Effector CD8-positive, alpha-beta T cell (primary cell): Measurements from ENCODE around the gene DNAH7.

ENCODE experiments used
- DNase-seq: peaks from one replicate; lab custom pipeline; 2025; lab: John Stamatoyannopoulos, UW

DNAH7 gene

DNA sequence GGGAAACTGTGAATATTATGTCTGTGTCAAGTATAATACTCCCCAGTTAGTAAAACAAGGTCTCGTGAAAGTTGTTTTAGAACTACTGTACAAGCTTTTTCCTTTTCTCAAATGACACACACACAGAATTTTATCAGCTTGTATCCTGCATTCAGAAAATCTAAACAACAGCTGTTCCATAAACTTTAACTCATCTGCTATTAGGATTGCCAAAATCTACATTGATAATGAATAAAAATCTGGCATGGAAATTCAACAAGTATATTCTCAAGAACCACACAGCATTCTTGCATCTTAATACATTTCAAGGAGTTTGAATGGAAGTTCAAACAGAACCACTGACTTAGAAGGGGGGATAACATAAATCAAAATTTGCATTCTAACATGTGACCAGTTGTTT lies 260.4 kb downstream of the DNAH7 start:
- no peak for DNase-seq

DNA sequence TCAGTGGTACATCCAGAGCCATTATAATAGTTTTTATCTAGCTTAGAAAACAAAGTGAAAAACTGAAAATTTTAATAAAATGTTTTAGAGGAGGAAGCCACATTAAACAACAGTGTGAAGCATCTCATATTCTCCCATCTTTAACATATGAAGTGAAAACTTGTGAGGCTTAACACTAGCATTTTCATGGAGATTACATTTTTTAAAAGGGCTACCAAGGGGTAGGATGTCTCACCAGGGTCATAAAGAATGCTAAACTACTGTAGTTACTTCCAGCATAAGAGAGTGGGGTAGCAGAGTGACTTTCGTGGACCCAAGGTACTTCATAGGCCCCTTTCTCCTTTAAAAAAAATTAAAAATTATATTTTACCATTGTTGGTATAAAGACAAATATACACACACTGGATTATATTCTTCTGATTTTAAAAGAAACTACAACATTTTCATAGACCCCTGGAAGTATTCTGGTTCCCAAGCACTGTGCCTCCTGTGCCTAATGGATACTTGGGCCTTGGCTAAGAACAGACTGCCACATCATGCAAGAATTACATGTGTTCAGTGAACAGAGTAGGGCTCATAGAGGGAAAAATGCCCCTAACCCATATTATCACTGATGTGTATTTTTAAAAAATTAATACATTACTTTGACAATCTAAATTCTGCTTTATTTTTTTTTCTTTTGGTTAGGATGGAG lies 263.2 kb downstream of the DNAH7 start:
- DNase-seq, result no peak

DNA sequence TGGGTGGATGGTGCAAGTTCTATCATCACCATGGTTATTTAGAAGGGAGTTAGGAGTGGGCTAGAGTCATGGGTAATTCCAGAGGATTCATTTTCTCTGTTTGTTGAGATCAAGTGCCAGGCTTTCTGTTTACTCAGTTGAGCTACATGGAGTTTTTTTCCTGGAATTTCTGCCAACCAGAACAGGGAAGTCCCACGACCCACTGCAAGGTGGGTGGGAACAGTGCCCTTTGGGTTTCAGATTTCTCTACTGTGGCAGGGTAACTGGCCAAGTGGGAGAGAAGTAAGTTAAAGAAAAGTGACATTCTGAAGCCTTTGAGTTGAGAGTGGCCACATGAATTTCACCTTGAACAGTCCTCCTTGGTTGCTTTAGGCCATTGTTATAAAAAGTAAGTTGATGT lies 272.8 kb downstream of the DNAH7 start:
- no peak for DNase-seq

DNA sequence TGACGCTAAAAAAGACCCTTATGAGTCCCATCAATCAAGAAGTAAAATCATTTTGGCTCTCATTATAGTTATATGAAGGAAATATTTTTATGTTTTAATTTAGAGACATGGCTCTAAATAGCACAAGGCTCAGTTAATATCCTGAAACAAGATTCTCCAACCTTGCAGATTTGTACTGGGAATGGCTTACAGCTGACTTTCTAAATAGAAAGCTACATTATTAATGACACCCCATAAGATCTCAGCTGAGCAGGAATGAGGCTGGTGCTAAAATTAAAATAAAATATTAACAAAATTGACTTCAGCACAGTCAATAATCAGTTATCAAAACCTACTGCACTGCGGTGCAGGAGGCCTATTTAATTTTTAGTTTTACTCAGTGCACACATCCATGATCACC lies 274.8 kb downstream of the DNAH7 start:
- DNase-seq, result no peak

DNA sequence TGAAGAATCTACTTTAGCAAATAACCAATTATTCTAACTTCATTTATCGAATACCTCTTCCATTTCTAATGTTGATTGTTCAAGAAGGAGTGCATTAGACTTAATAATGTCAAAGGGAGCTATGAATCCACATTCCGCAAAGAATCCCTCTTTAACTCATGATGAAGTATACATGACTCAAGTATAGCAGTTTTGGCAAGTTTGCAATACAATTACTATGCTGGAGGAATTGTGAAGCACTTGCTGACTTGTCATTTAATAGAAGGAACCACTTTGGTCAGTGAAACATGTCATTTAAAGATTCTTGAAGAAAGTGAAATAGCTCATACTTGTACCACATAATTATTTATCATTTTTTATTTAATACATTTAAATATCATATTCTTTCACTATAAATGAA lies 286.5 kb downstream of the DNAH7 start:
- no peak for DNase-seq

DNA sequence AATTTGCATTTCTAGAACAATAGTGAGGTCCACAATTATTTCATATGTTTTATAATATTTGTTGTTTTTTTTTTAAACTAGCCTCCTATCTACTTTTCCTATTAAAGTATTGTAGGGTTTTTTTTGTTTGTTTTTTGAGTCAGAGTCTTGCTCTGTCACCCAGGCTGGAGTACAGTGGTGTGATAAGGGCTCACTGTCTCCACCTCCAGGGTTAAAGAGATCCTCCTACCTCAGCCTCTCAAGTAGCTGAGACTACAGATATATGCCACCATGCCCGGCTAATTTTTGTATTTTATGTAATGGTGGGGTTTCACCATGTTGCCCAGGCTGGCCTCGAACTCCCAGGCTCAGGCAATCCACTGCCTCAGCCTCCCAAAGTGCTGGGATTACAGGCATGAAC lies 289.1 kb downstream of the DNAH7 start:
- no peak for DNase-seq

DNA sequence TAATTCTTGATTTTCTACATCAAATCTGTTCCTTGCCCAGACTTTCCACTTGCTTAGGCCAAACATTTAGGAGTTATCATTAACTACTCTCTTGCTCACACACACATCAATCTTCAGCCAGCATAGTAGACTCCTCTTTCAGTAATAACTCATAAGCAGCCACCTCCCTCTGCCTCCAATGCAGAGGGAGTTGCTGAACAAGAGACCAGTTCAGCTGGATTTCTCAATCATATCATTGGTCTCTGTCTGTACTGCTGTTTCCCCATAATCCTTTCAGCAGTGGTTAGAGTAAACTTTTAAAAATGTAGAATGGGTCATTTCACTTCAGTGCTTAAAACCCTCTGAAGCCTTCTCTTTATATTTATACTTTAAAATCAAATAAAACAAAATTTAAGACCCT lies 298.7 kb downstream of the DNAH7 start:
- no peak for DNase-seq

DNA sequence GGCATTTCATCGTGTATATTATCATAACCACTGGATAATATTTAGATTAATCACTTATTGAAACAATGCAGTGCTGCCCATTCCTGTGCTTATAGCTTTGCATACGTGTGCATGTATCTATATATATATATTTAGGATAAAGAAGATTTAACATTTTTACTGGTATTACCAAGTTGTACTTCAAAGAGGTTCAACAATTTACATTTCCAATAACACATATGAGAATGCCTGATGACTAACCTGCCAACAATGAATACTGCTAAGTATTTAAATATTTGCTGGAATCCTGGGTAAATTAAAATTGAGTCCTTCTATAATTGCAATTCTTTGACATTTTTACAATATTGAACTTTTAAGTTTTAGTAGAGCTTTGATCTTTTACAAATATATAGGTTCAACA lies 300.2 kb downstream of the DNAH7 start:
- DNase-seq, result no peak

DNA sequence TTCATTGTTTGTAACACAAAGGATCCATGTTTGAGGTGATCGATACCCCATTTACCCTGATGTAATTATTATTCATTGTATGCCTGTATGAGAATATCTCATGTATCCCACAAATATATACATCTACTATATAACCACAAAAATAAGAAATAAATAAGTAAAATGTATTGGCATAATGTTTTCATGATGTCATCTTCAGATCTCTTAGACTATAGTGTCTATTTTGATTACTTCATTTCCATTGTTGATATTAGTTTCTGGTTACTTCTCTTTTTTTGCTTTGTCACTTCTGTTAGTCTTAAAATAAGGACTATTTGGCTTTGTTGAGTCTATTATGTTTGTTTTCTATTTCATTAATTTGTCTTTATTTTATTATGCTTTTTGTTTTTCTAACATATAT lies 301.9 kb downstream of the DNAH7 start:
- DNase-seq, result no peak

DNA sequence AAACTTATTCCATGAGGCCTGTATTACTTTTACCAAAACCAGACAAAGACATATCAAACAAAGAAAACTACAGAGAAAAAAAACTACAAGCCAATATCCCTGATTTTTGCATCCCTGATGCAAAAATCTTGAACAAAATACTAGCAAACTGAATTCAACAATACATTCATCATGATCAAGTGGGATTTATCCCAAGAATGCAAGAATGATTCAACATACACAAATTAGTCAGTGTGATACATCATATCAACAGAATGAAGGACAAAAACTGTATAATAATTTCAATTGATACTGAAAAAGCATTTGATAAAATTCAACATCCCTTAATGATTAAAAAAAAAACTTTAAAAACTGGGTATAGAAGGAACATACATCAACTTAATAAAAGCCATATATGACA lies 304.8 kb downstream of the DNAH7 start:
- no peak for DNase-seq

DNA sequence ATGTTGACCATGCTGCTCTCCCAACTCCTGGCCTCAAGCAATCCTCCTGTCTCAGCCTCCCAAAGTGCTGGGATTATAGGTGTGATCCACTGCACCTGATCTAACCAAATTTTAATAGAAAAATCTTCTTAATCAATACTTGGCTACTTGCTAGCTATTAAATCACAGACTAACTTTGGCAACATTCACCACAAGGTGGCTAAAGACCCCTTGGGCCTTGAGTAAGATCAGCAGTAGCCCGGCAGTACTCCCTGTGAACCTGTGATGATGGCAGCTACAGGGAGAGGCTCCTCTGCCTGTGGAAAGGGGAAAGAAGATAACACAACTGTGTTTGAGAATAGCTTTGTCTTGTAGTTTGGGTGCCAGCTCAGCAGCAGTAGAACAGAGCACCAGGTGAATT lies 308.8 kb downstream of the DNAH7 start:
- no peak for DNase-seq

DNA sequence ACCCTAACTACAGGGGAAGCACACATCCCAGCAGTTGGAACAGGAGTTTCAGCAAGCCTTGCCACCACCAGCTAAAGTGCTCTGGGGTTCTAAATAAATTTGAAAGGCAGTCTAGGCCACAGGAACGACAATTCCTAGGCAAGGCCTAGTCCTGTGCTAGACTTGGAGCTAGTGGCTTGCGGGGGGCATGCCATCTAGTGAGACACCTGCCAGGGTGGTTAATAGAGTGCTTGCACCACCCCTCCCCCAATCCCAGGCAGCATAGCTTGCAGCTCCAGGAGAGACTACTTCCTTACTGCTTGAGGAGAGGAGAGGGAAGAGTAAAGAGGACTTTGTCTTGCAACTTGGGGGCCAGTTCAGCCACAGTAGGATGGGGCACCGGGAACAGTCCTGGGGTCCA lies 309.8 kb downstream of the DNAH7 start:
- DNase-seq, result no peak

DNA sequence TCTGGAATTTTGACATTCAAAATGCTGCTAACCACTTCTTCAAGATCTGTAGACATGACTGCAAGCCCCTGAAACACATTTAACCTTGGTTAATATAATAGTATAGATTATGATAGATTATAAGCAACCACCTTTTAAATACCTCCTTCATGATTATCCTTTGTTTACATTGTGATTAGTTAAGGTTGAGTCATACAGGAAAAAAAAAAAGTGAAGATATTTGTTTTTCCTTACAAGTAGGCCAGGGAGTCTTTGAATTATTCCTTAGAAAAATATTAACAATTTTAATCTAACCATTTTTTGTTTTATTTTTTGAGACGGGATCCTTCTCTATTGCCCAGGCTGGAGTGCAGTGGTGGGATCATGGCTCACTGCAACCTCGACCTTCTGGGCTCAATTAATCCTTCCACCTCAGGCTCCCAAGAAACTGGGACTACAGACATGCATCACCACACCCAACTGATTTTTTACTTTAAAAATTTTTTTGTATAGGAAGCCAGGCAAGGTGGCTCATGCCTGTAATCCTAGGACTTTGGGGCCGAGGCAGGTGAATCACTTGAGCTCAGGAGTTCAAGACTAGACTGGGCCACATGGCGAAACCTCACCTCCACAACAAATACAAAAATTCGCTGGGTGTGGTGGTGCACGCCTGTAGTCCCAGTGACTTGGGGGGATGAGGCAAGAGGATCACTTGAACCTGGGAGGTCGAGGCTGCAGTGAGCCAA lies 312.3 kb downstream of the DNAH7 start:
- no peak for DNase-seq

DNA sequence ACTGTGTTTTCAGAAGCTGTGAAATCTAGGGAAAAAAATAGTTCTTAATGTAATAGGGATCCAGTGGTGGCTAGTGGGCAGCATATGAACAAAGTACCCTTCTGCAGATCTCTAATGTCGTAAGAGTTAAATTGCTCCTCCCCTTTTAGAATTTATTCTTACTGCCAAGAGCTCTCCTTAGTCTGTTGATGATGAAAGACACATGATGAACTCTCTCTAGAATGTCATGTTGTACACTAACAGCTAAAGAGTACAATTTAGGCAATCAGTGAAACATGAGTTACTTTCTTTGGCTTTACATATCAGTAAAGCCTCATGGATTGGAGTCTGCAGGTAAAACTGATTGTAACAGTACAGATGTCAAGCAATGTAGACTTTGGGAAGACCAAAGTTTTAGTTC lies 327.4 kb downstream of the DNAH7 start:
- DNase-seq, result no peak

DNA sequence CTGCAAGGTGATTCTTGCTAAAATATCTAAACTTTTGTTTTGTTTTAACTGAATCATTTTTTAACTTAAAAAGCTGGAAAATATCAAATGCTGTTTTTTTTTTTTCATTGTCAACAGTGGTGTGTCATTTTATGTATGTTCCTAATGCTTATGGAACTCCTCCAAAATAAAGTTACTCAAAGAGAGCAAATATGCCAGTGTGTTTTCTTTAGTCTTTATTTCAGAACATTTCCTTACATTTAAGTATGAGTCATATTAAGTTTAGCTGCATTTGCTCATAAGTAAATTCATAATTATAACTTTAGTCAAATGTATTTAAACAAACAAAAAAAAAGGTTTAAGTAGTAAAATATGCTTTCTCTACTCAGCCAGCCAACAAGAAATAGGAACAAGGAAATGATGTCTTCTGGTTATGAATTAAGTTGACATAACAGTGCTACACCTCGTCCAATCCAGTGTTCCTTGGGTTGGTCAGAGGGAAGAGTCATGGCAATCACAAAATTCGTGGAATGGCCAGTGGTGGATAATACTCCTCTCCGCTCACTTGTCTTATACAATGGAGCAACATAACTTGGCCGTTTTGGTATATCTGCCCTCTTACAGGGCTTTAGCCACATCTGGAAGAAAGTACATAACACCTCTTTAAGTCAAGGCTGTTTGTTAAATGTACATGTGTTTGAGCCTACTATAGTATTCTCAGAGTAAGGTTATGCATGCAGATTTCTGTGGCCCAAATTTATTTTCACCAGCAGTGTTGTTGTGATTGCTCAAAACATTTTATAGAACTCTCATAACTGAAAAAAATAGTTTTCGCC lies 330.9 kb downstream of the DNAH7 start:
- DNase-seq, result no peak

DNA sequence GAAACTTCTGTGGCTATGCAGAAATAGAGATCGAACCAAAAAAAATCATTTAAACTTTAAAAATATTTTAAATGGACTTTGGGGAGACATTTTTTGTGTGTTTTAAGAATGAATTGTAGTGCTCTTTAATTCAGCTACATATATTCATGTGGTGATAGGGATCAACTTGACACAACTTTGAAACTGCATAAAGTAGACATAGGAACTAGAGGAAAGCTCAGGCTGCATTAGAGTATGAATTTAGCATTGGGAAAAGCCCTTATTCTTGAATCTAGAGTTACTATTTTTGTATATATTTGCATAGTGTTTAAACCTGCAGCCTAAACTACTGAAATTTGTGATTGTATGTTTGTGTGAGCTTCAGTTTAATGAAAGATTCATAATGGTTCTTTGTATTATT lies 333.3 kb downstream of the DNAH7 start:
- DNase-seq, result no peak

DNA sequence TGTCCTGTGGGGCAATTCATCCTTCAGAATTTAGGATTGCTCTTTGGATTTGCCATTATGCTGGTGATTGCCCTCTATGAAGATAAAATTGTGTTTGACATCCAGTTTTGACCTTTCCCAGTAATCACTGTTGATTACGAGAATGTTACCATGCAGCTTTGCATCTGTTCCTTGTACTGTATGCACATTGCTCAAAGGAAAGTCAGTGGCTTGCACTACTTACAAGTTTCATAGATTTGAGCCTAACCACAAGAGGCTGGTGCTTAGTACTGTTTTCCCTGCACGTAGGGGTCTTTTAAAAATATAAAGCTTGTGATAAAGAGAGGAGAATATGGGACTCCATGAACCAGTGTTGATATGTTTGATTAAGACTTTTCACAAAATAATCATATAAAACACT lies 333.7 kb downstream of the DNAH7 start:
- no peak for DNase-seq

DNA sequence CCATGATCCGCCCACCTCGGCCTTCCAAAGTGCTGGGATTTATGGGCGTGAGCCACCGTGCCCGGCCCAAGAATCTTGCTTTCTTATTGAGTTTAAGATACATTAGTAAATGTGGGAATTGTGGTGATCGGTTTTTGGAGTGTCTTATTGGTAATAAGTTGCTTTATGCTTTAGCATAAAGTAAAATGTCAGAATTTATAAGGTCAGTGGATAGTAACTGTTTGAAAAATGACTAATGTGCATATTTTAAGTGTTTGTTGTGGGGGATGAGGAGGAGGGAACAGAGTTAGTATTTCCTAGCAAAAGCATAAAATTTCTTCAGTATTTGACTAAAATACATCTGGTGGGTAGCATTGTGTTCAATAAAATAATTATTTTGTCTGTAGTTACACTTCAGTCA lies 334.2 kb downstream of the DNAH7 start:
- no peak for DNase-seq

DNA sequence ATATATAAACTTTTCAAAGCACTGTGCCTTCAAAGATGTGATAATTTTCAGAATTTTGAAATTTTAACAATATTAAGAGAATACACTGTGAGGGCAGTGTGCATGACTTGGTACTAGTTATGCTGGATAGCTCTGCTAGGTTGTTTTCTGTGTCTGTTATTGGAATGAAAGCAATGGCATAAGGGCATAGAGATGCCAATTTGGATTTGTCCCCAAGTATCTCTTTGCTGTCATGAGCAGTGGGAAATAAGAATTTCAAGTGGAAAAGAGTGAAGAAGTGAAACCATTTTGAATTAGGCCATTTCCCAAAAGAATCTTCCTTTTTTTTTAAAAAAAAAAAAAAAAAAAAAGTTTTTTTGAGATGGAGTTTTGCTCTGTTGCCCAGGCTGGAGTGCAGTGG lies 334.8 kb downstream of the DNAH7 start:
- DNase-seq, result no peak

DNA sequence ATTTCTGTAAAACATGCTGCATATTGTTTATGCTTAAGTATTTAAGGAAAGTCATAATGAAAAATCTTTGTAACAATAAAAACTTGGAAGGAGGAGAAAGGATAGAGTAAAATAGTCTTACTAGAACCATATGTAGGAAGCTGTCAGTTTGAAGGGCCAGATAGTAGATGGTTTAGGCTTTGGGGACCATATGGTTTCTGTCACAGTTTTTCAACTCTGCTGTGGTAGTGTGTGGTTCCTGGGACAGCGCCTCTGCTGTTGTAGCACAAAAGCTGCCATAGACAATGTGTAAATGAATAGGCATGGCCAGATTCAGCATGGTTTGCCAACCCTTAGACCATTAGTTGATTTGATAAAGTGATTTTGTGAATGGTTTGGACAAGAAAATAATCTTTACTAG lies 336.1 kb downstream of the DNAH7 start:
- no peak for DNase-seq

DNA sequence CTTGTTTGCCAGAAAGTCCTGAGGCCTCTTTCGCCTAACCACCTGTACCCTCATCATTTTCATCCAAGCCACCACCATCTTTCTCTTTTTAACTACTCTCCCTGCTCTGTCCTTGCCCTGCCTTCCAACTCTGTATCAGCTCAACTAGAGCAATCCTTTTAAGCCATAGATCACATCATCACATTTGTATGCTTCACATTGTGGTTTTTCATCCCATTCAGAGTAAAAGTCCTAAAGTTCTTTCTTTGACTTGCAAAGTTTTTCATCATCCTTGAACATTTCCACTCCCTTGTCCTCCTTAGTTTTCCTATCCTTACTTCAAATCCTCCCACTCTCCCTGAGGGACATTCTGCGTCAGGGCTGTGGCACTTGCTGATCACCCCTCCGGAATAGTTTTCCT lies 337.7 kb downstream of the DNAH7 start:
- no peak for DNase-seq

DNA sequence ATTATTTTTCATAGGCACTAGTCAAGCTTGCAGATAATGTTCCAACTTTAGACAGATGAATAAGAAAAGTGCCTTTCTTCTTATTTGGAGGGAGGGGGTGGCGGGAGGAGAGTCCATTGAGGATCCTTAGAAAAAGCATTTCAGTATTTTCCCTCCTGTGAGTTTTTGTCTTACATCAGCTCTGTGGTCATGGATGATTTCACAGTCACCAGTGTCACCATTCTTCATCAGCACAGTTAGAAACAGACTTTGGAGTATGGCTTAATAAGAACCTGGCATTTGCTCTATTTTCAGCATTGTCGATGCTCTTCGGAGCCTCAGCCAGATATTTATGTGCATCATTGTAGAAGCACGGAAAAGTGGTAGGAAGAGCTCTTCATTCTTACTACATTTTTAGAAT lies 341.5 kb downstream of the DNAH7 start:
- no peak for DNase-seq

DNA sequence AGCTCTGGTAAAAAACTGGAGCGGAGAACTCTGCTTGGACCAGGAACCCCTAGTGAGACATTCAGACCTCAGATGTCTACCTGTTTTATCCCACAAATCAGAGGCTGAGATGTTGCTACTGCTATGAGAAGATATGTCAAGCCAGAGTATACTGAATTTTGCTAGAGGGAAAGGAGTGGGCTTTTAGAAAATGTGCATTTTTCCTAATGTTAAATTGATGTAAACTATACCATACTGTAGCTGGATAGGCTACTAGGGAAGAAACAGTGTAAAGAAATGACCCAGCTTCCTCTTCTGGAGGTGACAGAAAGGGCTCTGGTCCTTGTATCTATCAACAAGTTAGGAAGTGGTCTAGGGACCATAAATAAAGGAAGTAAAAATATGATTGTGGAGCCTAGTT lies 346.6 kb downstream of the DNAH7 start:
- DNase-seq, result no peak
